Activated effector memory CD4-positive, alpha-beta T cell treated with Interleukin-2 at 50 U/mL for 16 hours (primary cell): ENCODE results near the gene FANK1.
"Not testable (repeated sequence)": the region's sequence is repeated elsewhere in the genome, so short reads cannot be mapped to it uniquely, and the experiment has no call there.

Experiments
- DNase-seq: peaks from one replicate; pipeline ENCODE4 v3.0.0-alpha.2; 2020

FANK1 gene

DNA sequence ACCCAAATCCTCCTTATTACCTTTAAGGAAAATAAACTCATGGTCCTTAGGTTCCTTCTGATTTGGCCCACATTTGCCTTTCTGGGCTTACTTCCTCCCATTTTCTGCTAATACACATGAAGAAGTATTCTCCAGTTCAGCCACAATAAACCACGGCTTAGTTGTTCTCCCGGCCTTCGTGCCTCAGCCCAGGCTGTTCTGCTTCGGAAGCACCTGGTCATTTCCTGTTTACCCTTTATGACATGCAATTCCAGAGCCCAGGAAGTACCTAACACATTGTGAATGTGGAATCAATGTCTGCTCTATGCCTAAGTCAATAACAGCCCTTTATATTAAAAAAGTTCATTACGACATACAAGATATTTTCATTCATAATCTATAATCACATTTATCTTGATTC is 4.0 kb upstream of the FANK1 start:
- DNase-seq: not testable (repeated sequence)

DNA sequence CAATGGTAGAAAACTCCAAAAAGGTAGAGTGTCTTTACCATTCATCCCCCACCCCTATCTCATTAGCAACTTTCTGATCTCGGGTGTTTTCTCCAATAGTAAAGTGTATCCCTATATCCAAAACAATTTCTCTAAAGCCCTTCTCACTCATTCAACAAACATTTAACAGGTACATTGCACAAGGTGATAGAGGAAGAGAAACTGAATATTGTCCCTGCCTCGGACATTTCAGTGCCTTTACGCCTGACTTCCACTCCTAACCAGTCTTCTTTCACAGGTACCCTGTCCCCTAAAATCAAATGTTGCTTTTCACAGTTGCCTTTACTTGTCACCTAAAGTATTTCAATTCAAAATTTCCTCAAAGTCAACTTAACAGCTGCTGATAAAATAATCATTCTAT is 2.2 kb upstream of the FANK1 start:
- not testable (repeated sequence) for DNase-seq

DNA sequence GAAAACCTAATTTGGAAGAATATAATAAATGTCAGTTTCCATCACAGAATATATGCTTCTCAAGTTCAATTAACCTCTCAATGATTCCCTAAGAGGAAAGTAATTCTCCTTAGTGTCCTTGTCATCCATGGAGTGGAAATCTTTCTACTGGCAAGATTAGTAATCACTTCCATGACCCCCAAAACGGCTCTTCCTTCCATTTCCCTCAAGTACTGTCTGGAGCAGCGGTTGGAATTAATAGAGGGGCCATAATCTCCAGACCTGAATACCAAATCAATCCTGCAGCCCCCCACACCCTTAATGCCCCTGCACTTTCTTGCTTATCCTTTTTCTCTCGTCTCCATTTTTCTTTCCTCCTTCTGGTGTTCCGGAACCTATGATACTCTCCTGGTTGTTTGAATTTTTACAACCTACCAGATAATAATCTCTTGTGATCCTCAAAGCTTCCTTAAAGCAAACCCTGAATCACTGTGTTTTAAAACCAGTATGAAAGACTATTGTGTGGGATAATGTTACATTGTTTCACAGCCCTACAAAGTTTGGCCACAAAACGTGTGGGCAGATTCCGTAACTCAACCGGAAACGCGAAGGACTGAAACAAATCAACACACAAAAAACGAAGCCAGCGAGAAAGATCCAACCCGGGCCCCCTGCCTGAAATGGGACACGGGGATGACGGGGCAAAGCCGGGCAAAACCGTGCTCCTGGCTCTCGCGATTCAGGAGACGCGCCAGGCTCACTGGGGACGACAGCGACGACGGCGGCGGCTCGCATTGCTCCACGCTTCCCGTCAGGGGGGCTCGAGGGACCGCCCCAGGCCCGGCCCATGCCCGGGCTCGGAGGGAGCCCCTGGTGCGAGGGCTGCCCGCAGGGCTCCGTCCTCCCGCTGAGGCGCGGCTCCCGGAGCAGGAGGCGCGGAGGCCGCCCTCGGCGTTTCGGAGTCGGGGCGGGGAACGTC is 955 bp upstream of the FANK1 start:
- peak; percentile 7 for DNase-seq

DNA sequence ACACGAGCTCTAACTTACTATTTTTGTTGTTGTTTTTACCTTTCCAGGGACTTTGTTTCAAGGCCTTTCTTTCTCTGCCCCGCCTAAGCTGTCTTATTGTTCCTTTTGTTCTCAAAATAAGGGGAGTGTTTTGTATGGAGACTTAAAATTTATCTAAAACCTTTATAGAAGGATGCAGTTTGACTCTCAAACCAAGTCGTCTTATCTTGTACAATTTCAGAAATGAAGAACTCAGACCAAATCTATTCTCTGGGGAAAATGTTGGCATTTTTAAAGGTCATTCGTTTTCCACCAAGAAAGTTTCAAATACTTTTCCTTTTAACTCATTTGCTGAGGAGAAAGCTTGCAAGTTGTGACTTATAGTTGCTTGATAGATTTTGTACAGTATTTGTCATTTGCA is 953 bp downstream of the FANK1 start:
- DNase-seq: not testable (repeated sequence)

DNA sequence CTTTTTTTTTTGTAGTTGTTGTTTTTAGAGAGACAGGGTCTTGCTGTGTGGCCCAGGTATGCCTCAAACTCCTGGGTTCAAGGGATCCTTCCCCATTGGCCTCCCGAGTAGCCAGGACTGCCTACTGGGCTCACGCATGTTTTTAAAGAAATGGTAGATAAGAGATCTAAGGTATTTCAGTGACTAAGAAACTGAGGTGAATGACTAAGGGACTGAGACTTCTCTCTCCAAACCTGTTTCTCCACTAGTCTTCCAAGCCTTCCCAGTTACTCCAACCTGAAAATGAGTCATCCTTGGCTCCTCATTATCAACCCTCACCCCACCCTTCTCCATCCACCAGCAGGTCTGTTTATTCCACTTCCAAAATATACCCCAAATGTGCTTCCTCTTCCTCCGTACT is 4.6 kb downstream of the FANK1 start:
- not testable (repeated sequence) for DNase-seq

DNA sequence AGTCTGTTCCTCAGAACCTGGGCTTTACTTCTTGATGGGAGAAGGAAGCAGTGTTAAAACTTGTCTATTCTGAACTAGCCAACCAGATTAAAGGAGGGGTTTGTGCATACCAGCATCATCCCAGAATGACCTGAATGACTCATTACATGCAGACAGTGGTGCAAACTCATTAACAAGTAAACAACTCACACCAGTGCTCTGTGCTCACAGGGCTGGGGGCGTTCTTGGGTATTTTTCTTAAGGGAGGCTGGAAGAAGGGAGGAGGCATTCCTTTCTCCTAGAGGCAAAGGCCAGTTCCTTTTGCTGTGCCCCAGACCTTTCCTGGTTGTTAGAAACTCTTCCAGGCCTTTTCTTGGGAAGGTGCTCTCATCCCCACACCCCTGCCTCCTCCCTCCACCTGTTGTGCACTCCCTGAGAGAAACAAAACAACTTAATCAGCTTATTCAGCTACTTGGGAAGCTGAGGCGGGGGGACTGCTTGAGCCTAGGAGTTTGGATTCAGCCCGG is 6.8 kb downstream of the FANK1 start:
- not testable (repeated sequence) for DNase-seq

DNA sequence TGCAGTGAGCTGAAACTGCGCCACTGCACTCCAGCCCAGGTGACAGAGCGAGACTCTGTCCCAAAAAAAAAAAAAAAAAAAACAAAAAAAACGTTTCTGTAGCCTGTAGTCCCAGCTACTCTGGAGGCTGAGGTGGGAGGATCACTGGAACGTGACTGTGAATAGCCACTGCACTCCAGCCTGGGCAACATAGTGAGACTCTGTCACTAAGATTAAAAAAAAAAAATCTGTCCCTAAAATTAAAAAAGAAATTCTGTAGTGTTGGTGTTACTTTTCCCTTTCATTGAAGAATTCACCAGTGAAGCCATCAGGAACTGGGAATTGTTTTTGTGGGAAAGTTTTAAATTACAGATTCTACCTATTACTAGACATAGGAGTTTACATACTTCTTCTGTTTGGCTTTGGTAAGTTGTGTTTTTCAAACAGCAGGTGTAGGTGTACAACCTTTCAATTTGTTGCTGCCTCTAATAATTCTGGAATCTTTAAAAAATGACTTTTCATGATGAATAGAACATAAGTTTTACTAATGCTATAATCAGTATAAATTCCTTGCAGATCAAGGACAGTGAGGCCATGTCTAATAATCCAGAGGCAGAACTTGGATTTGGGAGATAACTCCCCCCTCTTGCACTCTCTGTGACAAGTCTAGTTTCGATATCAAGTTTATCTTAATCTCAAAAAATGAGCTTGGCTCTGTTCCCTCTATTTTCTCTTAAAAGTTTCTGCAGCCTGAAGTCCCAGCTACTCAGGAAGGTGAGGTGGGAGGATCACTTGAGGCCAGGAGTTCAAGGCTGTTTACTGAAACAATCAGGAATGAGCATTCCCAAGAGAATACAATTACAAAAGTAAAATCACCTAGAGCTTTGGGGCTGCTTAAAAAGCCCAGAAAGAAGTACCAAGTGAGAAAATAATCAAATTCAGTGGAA is 9.0 kb downstream of the FANK1 start:
- DNase-seq: not testable (repeated sequence)

DNA sequence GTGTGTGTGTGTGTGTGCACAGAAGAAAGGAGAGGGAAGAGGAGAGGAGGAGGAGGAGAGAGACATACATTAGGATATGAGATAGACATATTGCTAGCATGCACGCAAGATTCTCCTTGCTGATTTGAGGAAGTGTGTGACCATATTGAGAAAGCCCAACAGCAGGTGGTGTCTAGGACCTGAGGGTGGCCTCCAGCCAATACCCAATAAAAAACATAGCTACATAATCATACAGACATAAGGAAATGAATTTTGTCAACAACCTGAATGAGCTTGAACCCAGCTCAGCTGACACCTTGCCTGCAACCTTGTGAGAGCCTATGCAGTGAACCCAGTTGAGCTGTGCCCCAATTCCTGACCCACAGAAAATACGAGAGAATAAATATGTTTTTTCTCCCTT is 11.2 kb downstream of the FANK1 start:
- not testable (repeated sequence) for DNase-seq

DNA sequence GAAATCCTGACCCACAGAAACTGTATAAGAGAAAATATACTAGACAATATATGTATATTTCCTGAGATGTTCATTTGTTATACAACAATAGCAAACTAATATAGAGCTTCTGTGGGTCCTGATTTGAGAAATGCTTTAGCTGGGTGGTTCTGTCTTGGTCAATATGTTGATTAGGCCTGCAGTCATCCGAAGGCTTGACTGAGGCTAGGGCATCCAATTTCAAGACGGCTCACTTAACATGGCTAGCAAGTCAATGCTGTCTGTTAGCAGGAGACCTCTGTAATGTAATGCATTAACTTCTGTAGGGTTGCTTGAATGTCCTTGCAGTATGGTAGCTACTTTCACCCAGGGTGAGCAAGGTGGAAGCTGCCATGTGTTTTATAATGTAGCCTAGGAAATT is 12.4 kb downstream of the FANK1 start:
- not testable (repeated sequence) for DNase-seq

DNA sequence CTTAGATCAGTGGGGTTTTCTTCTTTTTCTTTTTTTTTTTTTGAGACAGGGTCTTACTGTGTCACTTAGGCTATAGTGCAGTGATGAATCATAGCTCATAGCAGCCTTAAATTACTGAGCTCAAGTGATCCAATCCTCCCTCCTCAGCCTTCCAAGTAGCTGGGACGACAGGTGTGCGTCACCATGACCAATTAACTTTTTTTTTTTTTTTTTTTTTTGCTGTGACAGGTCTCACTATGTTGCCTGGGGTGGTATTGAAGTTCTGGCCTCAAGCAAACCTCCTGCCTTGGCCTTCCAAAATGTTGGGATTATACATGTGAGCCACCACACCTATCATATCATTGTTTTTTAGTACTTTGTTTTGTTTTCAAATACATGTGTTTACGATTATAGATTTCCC is 13.1 kb downstream of the FANK1 start:
- DNase-seq: not testable (repeated sequence)

DNA sequence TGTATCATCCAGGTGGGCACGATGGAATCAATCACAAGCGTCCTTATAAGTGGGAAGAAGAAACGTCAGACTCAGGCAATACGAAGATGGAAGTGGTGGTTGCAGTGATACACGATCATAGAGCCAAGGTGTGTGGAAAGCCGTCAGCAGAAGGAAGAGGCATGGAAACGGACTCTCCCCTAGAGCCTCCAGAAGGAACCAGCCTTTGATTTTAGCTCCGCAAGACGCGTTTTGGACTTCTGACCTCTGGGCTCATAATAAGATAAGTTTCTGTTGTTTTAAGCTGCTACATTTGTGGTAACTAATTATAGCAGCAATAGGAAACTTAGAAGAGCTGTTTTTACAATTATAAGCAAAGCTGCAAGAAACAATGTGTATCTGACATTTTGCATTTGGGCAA is 14.8 kb downstream of the FANK1 start:
- no peak for DNase-seq

DNA sequence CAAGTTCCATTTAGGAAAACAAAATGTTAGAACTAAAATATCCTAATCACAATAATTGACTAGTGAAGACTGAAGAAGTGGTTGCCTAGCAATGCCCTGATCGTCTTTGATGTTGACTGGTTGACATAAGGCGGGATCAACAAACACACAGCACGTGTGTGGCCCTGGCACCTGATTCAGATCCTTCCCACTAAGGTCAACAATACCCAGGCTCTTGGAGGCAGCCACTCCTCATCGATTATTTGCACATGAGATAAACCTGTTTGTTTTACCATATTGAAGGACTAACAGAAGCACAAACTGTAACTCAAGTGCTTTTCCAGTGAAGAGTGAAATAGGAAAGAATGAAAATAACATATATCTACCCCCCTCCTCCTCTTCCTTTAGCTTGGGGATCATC is 15.6 kb downstream of the FANK1 start:
- no peak for DNase-seq

DNA sequence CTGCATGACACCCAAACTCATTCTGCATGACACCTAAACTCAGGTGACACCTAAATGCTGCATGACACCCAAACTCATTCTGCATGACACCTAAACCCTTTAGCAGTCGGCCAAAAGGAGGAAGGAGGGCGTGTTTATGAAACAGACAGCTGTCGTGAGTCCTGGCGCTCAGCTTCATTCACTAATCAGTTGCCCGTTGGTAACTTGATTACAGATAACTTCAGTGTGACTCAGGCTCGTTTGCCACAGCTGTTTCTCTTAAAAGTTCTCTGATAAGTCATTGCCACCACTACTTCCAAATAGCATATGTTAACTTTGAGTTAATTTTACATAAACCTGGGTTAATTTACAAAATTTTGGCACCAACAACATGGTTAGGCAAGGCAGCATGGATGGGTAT is 16.9 kb downstream of the FANK1 start:
- DNase-seq: not testable (repeated sequence)

DNA sequence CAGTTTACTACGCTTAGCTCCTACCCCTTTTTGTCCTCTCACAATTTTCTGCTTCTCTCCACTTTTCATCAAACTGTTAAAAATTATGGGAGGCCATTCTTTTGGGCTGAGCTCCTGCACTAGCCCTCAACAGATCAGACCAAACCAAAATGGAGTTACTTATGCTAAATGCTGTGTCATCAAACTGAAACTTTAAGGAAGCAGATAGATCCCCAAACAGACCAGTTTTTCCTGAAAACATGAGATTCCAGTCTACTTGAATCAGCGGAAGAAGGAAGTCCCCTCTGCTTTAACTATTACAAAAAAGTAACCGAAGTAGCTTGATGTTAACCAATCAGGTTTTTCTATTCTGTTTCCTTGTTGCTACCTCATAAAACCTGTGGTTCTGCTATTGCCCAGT is 20.6 kb downstream of the FANK1 start:
- DNase-seq: no peak

DNA sequence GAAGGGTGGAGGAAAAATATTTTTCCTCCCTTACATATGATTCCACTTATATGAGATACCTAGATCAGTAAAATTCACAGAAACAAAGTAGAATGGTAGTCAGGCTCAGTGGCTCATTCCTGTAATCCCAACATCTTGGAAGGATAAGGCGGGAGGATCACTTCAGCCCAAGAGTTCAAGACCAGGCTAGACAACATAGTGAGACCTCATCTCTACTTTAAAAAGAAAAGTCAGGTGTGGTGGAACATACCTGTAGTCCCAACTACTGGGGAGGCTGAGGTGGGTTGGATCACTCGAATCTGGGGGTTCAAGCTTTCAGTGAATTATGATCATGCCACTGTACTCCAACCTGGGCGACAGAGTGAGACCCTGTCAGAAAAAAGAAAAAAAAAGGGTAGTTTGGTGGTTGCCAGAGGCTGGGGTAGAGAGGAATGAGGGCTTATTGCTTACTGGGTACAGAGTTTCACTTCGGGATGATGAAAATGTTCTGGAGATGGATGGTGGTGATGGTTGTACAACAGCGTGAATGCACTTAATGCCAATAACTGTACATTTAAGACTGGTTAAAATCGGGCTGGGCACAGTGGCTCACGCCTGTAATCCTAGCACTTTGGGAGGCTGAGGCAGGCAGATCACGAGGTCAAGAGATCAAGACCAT is 21.5 kb downstream of the FANK1 start:
- DNase-seq: not testable (repeated sequence)

DNA sequence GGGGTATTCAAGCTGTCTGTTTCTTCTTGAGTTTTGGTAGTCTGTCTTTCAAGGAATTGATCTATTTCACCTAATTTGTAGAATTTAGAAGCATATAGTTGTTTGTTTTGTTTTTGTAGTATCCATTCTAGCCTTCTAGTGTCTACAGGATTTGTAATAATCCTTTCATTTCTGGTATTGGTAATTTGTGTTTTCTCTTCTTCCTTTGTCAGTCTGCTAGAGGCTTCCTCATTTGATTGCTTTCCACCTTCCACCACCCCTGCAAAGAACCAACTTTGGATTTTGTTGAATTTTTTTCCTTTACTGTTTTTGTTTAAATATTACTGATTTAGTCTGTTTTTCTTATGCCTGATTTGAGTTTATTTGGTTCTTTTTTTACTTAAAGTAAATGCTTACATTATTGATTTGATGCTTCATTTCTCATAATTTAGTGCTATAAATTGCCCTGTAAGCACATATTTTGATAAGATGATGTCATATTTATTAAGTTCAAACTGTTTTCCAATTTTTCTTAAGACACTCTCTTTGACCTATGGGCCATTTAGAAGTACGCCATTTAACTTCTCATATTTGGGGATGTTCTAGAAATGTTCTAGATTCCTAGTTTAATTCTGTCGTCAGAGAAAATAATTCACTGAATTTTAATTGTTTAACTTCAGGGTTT is 25.4 kb downstream of the FANK1 start:
- not testable (repeated sequence) for DNase-seq

DNA sequence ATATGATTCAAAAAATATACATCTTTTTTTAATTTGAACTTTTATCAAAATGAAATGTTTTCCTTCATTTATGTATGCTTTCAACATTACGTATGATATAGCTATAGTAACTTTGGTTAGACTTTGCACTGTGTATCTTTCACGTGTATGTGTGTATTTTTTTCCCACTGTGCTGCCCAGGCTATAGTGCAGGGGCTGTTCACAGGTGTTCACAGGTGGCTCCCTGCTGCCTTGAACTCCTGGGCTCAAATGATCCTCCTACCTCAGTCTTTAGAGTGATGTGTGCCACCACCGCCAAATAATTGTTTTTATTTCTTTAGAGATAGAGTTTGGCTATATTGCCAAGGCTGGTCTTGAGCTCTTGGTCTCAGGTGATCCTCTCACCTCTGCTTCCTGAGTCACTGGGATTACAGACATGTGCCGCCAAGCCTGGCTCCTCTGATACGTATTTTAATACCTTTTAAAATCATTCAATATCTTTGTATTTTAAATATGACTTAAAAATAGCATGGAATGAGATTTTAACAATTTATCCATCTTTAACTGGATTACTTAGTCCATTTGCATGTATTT is 29.0 kb downstream of the FANK1 start:
- no peak for DNase-seq

DNA sequence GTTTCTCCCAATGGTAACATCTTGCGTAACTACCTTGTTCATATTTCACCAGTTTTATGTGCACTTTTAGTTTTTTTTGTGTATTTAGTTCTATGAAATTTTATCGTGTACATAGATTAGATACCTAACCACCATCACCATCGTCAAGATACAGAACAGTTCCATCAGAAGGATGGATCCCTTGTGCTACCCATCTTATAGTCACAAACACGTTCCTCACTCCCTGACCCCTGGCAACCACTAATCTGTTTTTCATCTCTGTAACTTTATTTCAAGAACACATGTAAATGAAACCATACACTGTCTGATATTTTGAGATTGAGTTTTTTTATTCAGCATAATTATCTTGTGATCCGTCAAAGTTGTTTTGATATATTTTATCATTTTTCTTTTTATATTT is 29.9 kb downstream of the FANK1 start:
- no peak for DNase-seq

DNA sequence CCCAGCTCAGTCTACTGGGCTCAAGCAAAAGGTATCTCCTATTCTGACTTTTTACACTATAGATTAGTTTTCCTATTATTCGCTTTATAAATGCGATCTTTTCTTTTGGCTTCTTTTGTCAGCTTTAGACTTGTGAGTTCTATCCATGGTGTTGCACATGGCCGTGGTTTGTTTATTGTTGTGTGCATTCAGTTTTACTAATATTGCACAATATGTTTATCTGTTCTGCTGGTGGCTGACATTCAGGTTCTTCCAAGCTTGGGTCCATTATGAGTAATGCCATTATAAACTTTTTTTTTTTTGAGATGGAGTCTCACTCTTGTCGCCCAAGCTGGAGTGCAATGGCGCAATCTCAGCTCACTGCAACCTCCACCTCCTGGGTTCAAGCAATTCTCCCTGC is 30.9 kb downstream of the FANK1 start:
- DNase-seq: not testable (repeated sequence)

DNA sequence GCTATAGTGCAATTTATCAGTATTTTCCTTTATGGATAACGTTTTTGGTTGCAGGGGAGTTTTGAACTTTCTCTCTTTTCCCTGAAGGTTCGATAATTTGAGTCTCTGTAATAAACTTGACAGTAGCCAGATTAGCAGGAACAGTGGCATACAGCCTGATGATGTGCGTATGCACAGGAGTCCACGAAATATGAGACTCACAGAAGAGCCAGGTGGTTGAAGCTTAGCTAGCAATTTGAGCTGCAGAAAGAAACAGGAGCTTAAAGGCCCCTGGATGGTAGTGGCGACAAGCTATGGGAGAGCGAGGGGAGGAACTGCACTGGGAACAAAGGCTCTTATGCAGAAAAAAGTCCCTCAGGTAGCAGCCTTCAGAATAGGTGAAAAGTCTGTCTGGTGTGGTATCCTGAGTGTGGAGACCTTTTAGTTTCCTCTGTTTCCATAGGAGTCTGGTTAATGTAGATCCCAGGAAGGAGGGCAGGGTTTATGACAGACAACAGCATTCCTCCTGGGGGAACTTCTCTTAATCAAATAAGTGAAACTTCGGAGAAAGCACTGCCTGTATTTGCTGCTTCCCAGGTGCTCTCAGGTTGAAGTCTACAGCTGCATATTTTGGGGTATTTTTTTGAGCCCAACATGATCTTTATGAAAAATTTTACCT is 32.7 kb downstream of the FANK1 start:
- no peak for DNase-seq

DNA sequence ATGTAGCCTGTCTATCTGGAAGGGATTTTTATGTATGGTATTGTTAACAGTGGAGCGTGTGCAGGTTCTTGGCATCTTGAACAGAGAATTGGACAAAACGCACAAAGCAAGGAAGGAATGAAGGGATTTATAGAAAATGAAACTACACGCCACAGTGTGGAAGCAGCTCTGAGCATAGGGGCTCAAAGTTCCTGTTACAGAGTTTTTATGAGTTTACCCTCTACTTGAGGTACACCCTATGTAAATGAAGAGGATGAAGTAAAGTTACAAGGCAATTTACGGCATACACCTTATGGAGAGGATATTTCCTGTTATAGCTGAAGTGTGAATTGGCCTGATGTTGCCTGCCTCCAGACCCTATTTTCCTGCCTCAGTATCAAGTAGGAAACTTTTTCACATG is 33.3 kb downstream of the FANK1 start:
- no peak for DNase-seq
